Measurements from ENCODE around the gene CDKN2C.
"Not testable (repeated sequence)": the region's sequence is repeated elsewhere in the genome, so short reads cannot be mapped to it uniquely, and the experiment has no call there.

Gene CDKN2C

GRCh38 chr1:50969611-50970508 is at the start of gene CDKN2C:
Gene CDKN2C, plus strand, starts transcription at chr1:50970245. Its CDS starts 124 bp downstream, at chr1:50970369.
- peak; percentile 47 for DNase-seq

GRCh38 chr1:50920409-50920808 is 49.6 kb upstream of the CDKN2C start:
- DNase-seq = no peak

DNA sequence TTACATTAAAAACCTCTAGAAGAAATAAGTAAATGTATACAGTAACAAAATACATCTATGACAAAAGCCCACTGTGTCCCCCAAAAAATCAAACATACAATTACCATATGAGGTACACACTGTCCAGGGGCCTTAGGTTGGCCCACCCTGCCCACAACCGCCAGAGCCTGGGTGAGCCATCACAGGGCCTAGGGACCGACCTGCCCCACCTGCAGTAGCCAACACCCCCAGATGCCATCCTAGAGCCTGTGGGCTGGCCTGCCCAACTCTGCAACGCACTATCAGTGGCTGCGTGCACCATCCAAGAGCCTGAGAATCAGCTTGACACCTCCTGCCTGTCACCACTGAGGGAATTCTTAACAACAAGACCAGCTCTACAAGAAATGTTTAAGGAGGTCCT is 49.0 kb upstream of the CDKN2C start:
- DNase-seq = no peak

DNA sequence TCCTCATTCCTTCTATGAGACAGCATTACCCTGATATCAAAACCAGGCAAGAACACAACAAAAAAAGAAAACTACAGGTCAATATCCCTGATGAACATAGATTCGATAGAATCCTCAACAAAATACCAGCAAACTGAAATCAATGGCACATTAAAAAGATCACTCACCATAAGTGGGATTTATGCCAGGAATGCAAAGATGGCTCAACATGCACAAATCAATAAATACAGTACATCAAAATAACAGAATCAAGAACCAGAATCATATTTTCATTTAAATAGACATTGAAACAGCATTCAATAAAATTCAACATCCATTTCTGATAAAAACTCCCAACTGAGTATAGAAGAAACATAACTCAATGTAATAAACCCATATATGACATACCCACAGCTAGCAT is 46.5 kb upstream of the CDKN2C start:
- DNase-seq = no peak

DNA sequence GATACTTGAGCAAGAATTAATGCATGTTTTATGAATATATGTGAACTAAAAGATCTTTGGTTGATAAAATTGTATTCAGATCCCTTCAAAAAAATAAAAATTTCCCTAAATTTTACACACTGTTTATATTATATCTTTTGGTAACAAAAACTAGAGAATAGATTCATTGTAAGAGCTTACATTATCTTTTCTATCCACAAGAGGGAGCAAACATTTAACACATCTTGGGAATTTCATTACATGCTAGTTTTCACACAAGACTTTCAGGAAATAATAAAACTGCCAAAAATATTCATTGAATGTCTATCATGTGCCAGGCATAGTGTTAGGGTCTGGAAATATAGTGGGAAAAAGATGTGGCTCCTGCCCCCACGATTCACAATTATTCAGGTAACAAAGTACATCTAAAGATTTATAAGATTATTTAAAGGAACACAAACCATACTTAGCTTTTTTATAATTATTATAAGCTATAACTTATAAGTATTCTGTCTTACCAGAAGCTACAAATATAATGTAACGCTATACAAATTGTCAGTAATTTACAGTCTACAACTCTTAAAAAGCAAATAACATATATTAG is 40.6 kb upstream of the CDKN2C start:
- DNase-seq = peak; percentile 25

GRCh38 chr1:50930193-50930592 is 39.9 kb upstream of the CDKN2C start:
- no peak for DNase-seq

- peak; percentile 73 for DNase-seq
Observed at GRCh38 chr1:50930965-50931737, 38.9 kb upstream of the CDKN2C start.

DNA sequence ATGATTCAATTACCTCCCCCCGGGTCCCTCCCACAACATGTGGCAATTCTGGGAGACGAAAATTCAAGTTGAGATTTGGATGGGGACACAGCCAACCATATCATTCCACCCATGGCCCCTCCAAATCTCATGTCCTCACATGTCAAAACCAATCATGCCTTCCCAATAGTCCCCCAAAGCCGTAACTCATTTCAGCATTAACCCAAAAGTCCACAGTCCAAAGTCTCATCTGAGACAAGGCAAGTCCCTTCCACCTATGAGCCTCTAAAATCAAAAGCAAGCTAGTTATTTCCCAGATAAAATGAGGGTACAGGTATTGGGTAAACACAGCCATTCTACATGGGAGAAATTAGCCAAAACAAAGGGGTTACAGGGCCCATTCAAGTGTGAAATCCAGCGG is 38.0 kb upstream of the CDKN2C start:
- DNase-seq = not testable (repeated sequence)

DNA sequence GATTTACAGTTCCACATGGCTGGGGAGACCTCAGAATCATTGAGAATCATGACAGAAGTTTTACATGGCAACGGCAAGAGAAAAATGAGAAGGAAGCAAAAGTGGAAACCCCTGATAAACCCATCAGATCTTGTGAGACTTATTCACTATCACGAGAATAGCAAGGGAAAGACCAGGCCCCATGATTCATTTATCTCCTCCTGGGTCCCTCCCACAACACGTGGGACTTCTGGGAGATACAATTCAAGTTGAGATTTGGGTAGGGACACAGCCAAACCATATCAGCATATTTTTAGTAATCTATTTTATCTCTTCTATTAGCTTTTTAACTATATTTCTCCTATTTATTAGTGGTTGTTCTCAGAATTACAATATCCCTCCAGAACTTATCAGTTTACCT is 36.3 kb upstream of the CDKN2C start:
- not testable (repeated sequence) for DNase-seq

DNA sequence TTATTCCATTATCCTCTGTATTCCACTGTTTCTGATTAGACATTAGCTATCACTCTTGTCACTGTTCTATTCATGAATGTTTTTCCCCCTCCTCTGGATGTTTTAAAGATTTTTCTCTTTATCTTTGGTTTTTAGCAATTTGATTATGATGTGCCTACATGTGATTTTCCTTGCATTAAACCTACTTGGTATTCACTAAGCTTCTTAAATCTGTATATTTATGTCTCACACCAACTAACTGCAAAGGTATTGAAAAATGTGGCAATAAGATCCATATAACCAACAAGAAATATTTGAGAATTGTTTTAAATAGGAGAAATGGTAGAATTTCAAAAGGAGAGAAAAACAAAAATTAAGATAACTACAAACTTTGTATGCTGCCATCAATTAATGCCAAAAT is 35.2 kb upstream of the CDKN2C start:
- no peak for DNase-seq

- not testable (repeated sequence) for DNase-seq
Observed at GRCh38 chr1:50935276-50935675, 34.8 kb upstream of the CDKN2C start.

GRCh38 chr1:50936321-50936720 is 33.7 kb upstream of the CDKN2C start:
- no peak for DNase-seq

DNA sequence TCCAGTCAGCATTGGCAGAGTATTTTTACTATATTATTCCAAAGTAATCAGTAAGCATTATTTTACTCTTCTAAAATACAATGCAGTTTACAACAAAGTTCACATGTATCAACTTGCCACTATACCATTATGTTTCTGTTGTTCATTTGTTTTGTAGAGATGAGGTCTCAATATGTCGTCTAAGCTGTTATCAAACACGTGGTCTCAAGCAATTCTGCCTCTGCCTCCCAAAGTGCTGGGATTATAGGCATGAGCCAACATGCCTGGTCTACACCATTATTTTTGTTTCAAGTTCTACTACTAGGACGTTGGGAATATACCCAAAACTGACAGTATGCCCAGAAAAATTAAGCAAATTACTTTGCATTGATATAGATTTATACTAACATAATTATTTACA is 29.8 kb upstream of the CDKN2C start:
- DNase-seq = no peak

DNA sequence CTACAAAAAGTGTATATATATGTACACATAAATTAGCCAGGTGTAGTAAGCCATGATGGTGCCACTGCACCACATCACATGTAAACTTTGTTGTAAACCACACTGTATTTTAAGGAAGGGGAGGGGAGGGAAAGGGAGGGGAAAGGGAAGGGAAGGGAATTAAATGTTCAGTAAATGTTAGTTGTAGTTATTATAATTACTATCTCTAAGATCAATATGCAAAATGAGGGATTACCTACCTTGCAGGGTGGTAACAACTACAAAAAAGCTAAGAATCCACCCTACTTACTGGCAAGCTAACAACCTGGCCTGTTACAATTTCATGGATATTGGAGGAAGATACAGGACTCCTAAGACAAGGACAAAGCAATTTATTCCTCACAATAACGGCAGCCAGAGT is 27.7 kb upstream of the CDKN2C start:
- DNase-seq = no peak

DNA sequence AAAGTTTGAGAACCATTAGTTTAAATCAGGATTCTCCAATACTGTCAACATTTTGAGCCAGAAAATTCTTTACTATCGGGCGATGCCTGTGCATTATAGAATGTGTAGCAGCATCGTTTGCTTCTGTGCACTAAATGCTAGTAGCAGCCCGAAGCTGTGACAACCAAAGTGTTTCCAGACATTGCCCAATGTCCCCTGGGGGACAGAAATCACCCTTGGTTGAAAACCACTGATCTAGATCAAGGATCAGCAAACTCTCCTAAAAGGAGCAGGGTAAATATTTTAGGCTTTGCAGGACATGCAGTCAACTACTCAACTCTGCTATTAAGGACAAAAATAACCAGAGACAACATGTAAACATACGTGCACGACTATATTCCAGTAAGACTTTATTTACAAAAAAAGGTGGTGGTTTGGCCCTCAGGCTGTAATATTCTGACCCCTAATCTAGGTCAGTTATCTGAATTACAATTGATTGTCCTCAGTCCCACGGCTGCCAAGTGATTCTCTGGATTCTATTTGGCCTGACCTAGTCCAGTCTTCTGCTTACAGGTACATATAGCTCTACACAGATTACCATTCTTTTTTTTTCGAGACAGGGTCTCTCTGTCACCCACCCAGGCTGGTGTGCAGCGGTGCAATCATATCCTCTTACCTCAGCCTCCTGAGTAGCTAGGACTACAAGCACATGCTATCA is 20.6 kb upstream of the CDKN2C start:
- DNase-seq = no peak

DNA sequence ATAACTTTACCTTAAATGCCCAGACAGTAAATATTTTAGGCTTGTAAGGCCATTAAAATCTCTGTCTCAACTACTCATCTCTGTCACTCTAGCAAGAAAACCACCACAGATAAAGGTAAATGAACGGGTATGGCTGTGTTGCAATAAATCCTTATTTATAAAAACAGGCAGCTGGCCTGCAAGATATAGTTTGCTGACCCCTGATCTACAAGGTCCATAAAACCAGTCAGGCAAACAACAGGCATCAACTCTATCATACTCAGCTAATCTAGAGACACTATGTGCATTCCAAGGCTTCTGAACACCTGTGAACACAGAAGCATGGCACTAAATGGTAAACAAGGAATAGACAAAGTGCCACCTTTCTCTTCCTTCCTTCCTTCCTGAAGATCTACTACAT is 19.6 kb upstream of the CDKN2C start:
- no peak for DNase-seq

GRCh38 chr1:50952566-50952965 is 17.5 kb upstream of the CDKN2C start:
- DNase-seq = not testable (repeated sequence)

DNA sequence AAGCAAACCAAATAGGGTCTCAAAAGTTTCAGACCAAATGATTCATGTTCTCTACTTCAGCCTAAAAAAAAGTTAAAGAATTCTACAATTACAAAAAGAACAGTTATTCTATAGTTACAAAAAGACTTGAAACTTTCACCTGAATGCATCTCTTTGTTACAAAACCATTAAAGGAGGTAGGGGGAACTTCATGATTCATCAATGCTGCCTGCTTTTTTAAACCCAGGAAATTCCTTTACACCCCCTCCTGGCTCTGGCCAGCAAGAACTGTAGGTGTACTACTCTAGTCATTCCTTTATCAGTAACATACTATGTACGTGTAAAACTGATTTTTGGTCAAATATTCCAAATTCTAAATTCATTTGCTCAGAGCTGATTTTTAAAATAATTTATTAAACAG is 14.9 kb upstream of the CDKN2C start:
- no peak for DNase-seq

DNA sequence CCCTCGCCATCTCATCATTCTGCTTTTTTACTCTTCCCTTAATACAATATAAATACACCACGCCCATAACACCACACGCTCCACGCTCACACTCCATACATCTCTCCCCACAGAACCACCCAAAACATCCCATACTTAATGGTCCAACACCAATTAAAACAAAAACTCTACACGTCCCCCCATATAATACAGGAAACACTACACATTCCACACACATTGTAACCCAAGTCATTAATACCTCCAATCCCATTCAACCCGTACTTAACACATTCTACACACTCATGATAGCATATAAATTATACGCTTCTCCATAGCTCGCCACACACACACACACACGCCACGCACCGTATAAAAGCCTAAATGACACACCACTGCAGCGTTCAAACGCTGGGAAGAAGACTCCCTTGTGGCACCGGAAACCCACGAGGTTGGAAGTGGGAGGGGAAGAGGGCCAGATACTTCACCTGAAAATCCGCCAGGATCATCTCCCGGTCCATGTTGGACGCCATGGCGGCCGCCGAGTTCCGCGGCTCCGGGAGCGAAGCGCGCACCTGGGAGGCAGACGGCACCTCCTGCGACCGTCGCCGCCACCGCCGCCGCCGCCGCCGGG is 10.6 kb upstream of the CDKN2C start:
- DNase-seq = peak; percentile 11

GRCh38 chr1:50959913-50960844 is 9.9 kb upstream of the CDKN2C start, which contains the start of gene FAF1:
Gene FAF1, minus strand, starts transcription at chr1:50960267. Its CDS starts 456 bp downstream, at chr1:50959811.
- DNase-seq = peak; percentile 94

- no peak for DNase-seq
Observed at GRCh38 chr1:50964863-50965262, 5.2 kb upstream of the CDKN2C start.

Data from MV-4-11 (cell line).